ENCODE data around the gene TOMM70.

Gene TOMM70

DNA sequence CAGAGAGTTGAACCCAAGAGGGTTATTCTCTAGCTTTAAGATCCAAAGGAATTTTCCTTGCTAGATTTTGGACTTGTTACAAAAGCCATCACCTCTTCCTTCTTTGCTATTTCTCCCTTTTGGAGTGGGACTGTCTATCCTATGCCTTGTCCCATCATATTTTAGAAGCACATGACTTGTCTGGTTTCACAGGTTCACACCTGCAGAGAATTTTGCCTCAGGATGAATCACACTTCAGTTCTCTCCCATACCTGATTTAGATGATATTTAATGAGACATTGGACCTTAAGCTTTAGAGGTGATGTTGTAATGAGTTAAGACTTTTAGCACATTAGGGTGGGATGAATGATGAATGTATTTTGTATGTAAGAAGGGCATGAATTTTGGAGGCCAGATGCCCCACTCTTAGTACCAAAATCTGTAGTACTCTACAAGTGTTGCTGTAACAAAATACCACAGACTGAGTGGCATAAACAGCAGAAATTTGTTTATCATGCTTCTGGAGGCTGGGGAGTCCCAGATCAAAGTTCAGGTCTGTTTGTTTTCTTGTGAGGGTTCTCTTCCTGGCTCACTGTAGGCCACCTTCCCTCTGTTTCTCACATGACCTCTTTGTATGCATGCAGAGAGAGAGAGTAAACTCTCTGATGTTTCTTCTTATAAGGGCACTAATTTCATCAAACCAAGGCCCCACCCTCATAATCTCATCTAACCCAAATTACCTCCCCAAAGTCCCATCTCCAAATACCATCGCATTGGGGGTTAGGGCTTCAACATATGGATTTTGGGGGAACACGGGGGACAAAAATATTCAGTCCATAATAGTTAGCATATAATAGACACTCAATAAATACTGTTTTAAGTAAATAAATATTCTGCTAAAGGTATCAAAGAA, 10.4 kb upstream of the TOMM70 start:
- DNase-seq (ENCODE audit: low read depth in 3 of 3) = no peak

DNA sequence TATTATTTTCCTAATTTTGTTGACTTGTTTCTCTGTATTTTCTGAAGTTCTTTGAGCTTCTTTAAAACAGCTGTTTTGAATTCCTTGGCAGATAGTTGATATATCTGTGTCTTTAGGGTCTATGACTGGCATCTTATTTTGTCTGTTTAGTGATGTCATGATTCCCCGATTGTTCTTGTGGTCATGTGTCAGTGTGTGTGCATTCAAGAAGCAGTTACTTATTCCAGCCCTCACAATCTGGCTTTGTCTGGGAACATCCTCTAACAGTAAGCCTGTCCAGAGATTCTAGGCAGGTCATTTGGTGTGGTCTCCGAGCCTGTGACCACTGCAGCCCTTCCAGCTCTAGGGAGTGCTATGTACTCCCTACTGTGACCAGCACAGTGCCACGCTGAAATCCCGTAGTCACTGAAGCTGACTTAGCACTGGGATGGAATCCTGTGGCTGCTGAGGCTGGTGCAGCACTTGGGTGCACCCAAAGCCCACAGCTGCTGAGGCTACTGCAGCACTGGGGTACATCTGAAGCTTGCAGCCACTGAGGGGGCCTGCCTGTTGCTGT, 7.2 kb upstream of the TOMM70 start:
- DNase-seq (ENCODE audit: low read depth in 3 of 3) = no peak

DNA sequence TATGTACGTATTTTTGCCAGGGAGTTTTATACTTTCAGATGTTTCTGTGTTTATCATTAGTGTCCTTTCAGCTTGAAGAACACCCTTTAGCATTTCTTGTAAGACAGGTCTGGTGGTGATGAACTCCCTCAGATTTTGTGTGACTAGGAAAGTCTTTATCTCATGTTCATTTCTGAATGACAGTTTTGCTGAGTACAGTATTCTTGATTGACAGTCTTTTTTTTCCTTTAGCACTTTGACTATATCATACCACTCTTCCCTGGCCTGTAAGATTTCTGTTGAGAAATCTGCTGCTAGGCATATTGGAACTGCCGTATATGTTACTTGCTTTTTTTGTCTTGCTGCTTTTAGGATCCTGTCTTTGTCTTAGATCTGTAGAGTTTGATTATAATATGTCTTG, 6.3 kb upstream of the TOMM70 start:
- DNase-seq (ENCODE audit: low read depth in 3 of 3) = no peak

DNA sequence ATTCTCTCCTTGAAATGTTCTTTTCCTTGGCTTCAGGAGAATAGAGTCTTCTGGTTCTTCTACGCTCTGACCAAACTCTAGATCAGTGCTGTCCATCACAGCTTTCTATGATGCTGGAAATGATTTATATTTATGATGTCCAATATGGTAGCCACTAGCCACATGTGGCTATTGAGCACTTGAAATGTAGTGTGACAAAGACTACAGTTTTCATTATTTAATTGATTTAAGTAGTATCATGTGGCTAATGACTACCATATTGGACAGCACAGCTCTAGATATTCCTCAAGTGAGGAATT, 3.3 kb upstream of the TOMM70 start:
- no peak for DNase-seq (ENCODE audit: low read depth in 3 of 3)

DNA sequence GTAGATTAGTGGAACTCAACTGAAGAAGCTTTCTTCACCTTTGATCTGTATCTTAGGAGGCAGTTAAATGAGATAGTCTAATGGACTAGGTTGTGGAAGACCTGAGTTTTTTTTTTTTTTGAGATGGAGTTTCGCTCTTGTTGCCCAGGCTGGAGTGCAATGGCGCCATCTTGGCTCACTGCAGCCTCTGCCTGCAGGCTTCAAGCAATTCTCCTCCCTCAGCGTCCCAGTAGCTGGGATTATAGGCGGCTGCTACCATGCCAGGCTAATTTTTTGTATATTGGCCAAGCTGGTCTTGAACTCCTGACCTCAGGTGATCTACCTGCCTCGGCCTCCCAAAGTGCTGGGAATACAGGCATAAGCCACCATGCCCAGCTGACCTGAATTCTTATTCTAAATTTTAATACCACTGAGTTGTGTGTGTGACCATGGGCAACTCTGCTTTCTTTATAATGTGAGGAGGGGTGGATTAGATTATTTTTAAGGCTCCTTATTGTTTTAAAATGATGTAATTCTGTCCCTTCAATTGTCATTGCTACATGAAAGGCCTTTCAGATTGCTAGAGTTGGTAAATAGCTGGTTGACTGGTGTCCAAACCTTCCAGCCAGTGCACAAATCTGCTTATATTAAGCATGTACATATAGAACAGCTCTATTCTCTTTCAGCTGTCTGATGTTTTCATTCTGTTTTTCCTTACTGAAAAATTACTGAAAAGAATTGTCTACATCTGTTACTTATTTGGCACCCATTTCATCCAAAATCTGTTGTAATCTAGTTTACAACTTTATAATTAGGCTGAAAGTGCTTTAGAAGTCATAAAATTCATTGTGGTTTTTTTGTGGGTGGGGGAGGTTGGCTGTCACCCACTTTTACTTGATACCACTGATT, 2.7 kb upstream of the TOMM70 start:
- DNase-seq (ENCODE audit: low read depth in 3 of 3) = no peak

DNA sequence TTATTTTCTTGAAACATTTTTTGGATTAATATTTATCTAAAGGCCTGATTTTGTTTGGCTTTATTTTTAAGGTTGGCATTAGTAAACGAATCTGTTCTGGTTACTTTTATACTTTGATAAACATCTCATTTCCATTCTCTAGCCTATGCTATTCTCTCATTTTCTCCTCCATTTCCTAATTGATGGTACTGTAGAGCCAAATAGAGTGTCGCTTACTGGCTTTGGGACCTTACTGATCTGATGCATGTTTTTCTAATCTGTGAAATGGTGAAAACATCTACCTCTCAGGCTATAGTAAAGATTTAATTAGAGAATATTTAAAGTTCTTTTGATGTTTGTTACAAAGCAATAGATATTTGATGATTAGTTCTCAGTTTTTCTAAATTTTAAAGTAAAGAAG, 2.0 kb upstream of the TOMM70 start:
- DNase-seq (ENCODE audit: low read depth in 3 of 3) = no peak

DNA sequence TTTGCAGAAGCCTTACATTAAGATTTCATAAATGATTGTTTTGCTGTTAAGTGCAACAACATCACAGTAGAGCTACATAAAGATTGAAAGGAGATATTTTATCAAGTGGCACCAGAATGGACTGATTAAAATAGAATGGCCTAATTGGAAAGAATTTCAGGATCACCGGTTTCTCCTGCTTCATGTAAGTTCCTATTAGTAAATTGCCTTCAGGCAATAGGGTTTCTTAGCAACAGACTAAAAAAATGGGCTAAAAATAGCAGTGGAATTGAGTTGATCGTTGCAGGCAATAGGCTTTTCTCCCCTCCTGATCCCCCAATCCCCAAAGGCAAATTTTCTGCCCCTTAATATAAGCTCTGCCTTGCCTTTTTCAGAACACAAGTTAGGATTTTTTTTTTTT, 1.4 kb upstream of the TOMM70 start:
- DNase-seq (ENCODE audit: low read depth in 3 of 3) = no peak

DNA sequence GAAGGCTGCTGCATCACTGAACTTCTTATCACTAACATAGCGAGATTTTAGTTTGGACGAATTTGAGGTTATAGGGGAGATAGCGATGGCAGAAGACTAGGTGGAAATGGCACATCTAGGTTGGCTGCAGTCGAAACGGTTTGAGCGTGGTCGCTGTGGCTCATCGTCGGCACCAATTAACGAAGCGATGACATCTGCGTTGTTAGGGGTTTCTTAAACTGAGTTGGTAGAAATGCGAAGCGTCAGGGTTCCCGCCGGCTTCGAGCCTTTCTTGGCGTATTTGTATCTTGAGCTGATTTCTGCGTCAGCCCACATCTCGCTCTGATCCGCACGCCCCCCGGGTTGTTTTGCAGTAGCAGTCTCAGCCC, 769 bp upstream of the TOMM70 start:
- DNase-seq (ENCODE audit: low read depth in 3 of 3) = peak in 2 of 3 experiments; percentile 5 to 10

DNA sequence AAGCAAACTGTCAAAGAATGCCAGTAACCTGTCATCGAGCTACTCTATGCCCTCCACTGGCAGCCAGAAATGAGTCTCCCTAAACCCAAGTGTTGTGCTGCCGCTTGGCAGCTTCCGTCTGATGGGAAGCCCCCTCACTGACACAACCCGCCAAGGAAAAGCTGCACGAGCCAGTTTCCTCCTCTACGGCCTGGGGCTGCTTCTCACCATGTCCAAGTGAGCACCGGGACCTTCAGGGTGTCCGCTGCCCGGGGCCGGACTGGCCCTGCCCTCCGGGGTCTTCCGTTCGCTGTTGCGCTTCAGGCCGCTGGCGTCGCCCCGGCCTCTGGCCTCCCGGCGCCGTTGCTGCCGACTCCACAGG, 490 bp downstream of the TOMM70 start:
- DNase-seq (ENCODE audit: low read depth in 3 of 3) = no peak

DNA sequence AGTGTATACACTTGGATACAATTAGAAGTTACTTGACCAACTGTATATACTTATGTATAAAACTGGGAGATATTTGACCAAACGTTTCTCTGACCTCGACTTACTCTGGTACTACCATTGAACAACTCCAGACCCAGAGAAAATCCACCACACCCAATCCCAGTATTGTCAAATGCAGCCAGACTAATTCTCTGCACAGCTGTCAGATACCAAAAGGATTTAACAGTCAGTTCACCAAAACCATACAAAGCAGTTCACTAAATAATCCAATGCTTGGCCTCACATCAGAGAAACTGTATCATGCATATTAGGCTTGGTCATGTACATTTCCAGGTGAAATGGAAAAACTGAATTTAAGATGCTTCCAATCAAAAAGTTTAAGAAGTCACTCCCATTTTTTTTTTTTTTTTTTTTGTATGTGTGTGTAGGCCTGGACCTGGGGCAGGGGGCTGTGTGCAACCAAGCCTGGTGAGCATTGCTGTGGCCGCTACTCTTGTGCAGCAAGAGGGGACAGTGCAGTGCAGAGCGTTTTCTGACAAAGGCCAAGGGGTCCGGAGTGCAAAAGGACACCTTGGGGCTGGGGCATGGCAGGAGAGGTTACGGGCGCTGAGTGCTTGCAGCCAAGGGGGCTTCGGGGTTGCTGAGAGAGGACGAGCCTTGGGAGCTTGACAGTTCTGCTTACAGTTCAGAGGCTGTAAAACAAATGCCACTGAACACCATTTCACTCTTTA, 1.4 kb downstream of the TOMM70 start:
- DNase-seq (ENCODE audit: low read depth in 3 of 3) = no peak

DNA sequence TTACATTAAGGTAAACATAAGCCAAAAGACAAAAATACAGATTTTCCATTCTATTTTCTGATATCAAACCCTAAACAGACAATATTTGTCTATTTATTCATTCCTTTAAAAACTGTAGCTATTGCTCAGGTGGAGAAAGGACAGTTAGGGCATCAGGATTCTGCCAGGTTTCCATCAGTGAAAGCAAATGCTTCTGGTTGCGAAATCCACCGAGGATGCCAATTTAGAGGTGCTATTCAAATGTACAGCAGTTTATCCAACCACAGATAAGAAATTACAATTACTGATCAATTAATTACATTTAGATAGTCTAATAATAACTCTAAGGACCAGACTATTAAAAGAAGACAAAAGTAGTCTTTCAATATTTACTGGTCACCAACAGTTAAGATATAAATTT, 3.9 kb downstream of the TOMM70 start:
- DNase-seq (ENCODE audit: low read depth in 3 of 3) = no peak

DNA sequence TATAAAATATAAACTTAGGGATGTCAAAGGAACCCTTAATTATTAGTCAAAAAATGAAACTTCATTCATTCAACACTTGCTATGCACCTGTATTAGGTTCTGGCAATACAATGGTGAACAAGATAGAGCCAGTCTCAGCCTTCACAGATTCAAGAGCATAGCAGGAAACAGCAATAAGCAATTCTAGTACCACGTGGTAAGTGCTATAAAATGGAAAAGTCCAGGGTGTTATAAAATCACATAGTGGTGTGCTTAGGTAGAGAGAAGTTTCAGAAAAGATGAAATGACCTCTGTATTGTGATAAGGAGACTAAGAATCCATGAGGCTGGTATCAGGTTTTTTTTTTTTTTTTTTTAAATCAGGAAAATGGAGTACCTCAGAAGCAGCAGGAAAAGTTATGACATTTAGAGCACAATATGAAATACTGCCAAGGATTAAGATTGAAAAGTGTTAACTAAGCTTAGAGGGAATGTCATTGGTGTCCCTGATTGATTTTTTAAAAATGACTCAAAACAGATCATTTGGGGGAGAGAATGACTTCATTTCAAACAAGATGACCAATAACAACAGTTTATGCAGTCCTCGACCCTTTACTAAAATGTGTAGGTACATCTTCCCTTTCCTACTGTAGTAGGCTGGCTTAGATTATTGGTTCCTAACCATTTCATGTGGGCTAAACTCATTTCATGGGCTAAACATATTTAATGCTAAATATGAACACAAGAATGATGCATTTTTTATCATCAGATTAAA, 5.0 kb downstream of the TOMM70 start:
- no peak for DNase-seq (ENCODE audit: low read depth in 3 of 3)

DNA sequence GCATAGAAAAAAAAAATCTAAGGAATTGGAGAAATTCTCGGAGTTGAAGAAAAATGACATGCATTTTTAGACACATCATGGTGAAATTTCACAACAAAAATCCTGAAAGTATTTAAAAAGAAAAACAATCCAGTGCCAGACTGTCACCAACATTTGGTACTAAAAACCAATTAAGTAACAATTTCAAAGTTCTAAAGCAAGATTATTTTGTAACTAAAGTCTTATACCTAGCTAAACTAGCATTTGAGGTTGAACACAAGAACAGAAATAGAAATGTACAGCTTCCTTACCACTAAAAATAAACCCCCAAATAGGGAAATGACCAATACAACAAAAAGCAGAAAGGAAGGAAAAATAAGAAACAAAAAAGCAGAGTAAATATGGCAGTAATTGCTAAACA, 11.9 kb downstream of the TOMM70 start:
- DNase-seq (ENCODE audit: low read depth in 3 of 3) = no peak

DNA sequence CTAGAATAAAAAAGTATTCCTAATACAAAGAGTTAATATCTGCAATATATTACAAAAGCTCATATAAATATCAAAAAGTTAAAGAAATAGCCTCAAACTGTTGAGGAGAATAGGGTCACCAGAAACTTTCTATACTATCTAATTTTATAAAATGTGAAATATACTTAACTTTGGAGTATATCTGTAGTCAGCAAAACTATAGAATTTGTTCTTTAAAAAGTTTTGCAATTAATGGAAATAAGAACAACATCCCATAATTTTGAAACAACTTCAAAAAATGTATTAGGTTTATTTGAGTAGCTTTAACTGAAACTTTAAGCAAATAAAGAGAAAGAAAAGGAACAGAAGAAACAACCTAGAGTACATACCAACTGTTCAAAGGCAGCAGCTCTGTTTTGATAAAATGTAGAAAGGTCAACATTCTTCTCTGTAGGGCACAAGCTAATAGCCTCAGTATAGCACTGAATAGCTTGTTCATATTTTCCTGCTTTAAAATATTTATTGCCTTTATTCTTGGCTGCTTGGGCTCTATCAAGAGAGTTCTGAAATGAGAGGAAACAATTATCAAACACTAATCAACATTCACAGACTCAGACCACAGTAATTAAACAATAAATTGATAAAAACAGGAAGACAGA, 14.3 kb downstream of the TOMM70 start:
- DNase-seq (ENCODE audit: low read depth in 3 of 3) = no peak

DNA sequence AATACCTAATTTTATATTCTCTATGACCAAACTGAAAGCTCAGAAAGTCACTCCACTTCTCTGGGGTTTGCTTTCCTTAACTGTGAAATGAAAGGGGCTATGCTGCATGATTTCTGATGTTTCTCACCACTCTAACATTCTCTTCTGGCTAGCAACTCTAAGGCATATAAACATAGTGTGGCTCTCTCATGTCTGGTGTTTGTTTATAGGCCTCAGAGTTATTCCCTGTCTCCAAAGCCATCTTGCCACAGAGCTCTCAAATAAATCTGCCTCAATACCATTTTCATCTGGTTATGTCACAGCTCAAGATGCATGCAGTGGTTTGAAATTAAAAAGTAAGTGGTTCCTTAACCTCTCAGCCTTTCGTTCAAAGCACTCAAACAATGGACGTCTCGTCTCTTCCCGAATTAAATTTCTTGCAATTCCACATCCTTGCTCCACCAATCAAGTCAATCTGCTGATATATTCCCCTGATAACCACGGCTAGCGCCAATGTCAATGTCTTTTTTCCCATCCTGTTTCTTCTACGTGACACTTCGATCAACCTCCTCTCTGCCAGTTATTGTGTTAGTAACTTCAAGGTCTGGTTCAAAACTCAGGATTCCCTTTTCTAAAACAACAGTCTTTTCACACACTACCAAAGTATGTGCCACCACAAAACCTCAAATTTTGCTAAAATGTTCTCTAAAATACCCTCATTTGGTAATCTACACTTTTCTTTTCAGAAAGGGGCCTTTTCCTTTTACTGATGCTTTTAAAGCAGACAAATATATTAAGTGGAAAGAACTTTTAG, 16.0 kb downstream of the TOMM70 start:
- DNase-seq (ENCODE audit: low read depth in 3 of 3) = no peak

DNA sequence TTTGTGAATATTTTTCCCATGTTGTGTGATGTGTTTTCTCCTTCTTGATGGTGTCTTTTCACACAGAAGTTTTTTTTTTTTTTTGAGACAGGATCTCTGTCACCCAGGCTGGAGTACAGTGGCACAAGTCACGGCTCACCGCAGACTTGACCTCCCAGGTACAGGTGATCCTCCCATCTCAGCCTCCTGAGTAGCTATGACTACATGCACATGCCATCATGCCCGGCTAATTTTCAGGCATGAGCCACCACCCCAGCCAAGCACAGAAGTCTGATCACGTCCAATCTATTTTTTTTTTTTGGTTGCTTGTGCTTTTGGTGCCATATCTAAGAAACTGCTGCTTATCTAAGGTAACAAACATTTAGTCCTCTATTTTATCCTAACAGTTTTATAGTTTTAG, 24.6 kb downstream of the TOMM70 start:
- DNase-seq (ENCODE audit: low read depth in 3 of 3) = no peak

DNA sequence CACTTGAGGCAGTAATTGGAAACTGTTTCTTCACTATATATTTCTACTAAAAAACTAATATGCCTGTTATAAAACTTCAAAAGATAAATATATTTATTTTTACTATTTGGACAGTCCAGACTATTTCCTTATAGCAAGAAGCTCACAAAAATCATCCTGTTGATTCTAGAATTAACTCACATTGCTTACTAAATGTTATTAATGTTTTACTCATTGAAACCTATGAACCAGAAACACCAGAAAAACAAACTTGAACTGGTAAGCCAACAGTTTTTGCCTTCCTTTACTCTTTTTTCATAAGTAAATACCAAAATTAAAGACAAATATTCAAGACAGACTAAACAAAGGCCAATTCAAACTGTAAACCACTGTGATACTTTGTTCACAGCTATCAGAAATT, 26.4 kb downstream of the TOMM70 start:
- no peak for DNase-seq (ENCODE audit: low read depth in 3 of 3)

DNA sequence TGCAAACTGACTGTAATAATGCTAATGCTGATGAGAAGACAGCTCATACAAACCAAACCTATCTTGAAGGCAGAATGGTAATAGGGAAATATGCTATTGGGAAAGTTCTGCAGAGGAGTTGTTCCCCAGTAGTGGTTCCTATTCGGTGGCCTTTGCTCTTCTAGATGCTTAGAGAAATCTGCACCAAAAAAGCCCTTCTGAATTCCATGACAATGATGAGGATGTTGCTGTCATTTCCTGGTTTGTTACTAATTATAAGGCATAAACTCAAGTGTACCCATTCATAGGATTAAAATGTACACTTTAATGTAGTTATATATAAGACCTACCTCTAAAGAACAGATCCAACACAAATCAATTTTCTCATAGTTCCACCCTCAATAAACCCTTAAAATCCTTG, 30.1 kb downstream of the TOMM70 start:
- no peak for DNase-seq (ENCODE audit: low read depth in 3 of 3)

DNA sequence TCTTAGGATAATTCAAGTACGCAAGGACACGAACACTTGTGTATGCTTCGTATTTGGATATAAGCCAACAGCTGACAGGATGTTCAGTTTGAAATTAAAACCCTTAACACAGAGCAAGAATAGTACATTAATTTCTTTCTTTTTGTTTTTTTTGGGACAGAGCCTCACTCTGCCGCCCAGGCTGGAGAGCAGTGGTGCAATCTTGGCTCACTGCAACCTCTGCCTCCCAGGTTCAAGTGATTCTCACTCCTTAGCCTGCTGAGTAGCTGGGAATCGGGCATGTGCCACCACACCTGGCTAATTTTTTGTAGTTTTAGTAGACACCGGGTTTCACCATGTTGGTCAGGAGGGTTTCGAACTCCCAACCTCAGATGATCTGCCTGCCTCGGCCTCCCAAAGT, 32.4 kb downstream of the TOMM70 start:
- no peak for DNase-seq (ENCODE audit: low read depth in 3 of 3)

DNA sequence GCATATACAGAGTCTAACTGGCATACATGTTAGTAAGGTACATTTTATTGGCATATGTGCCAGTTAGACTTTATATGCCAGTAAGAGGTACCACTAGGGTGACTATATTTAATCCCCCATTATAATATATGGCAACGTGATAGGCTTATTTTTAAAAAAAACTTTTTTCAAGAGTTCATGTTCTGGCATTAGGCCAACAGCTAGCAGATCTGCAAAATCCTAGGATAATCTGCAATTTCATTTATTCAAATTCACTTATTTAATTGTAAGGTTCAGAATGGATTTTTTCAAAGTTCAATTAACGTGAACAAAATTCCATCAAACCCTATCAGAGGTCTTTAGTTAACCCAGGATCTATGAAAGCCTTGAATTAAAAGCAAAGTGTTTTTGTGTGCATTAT, 34.5 kb downstream of the TOMM70 start:
- DNase-seq (ENCODE audit: low read depth in 3 of 3) = no peak
